GM03348 (cell line): ENCODE measurements around the gene IP6K3.

Source experiments
- DNase-seq: peaks from one replicate; pipeline ENCODE4 v3.0.0; 2012; ENCODE audit warnings: low spot score

Gene IP6K3

GRCh38 chr6:33740794-33741193, 5.9 kb downstream of the IP6K3 start:
- DNase-seq = no peak

DNA sequence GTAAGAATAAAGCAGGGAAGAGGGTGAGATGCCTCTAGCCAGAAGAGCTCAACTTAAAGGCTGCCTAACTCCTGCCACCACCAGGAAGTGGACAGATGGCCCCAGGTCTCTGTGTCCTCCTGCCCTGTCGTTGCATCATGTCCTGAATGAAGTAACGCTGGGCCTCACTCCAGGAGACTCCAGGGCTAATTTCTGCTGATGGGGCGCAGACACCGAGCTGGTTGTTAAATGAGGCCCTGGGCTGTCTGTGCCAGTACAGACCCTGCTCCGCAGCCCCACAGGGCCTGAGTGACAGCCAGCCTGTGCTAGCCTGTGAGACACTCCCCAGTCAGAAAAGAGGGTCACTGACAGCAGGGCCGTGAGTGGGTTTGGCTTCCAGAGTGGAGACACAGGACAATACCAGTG, 6.5 kb downstream of the IP6K3 start:
- no peak for DNase-seq

DNA sequence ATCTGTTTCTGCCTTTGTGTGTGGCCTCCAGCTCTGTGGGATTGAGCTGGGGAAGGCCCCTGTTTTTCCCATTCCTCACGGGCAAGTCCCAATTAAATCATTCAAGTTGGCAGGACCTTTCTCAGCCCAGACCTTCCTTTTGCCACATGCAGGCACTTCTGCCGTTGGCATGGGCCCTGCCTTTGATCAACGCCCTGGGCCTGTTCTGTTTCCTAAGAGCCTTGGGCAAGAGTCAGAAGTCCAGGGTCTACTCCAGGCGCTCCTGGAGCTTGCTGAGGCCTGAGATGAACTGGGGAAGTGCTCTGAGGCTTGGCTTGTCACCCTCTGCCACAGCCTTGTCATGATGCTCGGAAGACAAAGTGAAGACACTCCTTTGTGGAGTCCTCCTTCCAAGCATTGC, 7.1 kb downstream of the IP6K3 start:
- no peak for DNase-seq

- DNase-seq = no peak
These were observed 7.8 kb downstream of the IP6K3 start for GRCh38 chr6:33738879-33739278.

GRCh38 chr6:33738153-33738552, 8.6 kb downstream of the IP6K3 start:
- no peak for DNase-seq

GRCh38 chr6:33737267-33738026, 9.3 kb downstream of the IP6K3 start:
- no peak for DNase-seq

GRCh38 chr6:33735216-33735615, 11.5 kb downstream of the IP6K3 start:
- no peak for DNase-seq

DNA sequence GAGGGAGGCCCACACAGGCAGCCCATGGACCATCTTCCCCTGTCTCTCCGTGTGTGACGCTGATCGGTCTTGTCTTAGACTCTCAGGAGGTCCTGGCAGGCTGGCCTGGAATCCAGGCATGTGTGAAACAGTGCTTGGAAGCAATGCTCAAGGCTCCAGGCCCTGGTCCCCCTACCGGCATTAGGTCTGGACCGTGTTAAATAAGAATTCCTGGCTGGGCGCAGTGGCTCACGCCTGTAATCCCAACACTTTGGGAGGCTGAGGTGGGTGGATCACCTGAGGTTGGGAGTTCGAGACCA, 13.0 kb downstream of the IP6K3 start:
- DNase-seq = no peak

DNA sequence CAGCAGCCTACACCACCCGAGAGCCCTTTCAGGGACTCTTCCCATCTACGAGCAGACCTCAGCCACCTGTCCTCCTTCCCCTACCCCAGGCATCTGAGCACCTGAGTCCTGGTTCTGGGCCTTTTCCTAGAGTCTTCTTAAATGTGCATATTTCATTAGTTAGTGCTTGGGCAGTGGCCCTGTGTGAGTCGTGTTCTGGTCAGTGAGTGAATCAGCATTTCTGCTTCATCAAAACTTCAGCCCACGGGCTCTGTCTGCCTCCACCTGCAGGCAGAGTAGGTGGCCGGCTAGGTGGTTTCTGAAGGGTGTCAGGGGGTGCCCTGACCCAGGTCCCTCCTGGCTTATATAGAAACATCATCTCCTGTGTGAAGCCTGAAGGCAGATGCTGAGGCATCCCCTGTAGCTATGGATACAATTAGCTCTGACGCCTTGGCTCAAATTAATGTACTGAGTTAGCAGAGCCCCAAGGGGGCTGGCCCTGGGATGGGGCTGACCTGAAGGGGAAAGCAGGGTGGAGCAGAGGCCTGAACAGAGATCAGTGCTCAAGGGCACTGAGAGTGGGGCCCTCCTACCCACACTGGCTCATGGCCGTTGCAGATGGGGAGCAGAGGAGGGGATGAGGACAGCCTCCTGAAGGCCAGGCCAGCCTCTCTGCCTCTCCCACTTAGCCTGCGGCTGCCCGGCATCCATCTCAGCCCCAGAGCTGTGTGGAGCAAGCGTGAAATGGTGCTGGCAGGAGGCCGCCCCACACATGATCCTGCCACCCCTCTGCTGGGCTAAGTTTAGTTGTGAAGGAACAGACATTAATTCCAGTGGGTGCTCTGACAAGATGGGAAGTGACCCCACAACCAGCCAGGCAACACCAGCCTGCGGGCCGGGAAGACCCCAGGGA, 13.6 kb downstream of the IP6K3 start:
- DNase-seq = peak; percentile 30

DNA sequence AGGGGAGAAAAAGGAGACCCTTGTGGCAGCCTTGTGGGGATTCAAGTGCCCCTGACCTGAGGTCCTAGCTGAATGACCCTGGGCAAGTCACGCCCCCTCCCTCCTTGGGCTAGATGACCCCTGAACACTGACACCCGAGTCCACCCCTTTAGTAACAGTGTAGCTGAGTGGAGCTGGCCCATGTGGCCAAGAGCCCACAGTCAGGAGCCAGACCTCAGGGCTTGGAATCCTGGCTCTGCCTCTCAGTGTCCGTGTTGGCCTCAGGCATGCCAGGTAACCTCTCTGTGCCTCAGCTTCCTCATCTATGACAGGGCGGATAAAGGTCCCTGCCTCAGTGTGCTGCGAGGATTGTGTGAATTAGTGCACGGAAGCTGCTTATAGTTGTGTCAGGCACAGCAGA, 14.3 kb downstream of the IP6K3 start:
- no peak for DNase-seq

DNA sequence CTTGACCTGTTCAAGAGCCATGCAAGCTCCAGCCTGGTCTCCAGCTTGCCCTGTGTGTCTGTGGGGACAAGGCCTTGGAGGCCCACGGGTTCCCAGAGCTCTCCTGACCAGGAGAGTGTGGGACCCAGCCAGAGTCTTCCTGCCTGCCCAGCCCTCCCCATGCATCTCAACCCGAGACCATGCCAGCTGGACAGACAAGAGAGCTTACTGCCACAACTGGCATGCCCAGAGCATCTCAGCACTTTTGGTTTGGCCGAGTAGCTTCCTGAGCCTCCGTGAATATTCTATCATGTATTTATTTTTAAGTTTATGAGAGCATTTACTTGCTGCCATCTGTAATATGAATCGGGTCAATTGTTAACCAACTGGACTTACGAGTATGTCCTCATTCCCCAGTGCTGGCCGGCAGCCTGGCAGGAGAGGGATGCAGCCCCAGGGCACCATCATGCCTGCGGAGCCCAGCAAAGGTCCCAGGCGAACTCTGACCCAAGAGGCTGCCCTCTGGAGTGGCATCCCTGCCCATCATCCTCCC, 14.9 kb downstream of the IP6K3 start:
- no peak for DNase-seq

DNA sequence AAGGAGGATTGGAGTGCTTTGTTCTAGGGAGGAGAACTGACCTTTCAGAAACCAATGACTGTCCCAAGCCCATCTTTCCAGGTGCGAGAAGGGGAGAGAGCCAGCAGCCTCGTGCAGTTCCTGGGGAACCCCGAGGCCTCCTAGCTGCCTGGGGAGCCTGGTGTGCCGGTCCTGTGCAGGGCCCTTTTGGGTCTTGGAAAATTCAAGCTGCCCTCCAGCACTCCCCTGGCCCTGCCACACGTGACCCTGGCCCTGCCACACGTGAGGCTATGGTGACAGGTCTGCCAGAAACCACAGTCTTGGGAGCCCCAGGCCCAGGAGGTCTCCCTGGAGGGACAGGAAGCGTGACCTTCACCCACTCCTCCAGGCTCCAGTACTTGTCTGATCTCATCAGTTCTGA, 15.7 kb downstream of the IP6K3 start:
- no peak for DNase-seq

- DNase-seq = no peak
These were observed 16.1 kb downstream of the IP6K3 start for GRCh38 chr6:33730611-33731010.

GRCh38 chr6:33729059-33729458, 17.6 kb downstream of the IP6K3 start:
- DNase-seq = no peak

- DNase-seq = no peak
These were observed 18.3 kb downstream of the IP6K3 start for GRCh38 chr6:33728438-33728837.

DNA sequence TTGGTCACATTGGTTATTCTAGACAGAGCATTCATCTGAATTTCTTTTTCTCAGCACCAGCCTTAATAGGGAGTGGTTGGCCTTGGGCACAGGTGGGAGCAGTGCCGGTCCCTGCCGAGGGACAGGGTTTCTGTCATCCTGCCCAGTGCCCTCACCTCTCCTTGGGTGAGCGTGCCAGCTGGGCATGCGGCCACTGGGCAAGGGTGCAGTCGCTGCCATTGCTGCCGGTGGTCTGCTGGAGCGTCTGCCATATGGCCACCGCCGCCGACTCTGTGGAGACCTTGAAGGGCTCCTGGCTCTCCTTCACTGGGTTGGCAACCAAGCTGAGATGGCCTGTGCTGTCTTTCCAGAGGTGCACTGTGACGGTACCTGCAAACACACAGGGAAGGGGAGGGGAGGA, 18.8 kb downstream of the IP6K3 start:
- DNase-seq = no peak

DNA sequence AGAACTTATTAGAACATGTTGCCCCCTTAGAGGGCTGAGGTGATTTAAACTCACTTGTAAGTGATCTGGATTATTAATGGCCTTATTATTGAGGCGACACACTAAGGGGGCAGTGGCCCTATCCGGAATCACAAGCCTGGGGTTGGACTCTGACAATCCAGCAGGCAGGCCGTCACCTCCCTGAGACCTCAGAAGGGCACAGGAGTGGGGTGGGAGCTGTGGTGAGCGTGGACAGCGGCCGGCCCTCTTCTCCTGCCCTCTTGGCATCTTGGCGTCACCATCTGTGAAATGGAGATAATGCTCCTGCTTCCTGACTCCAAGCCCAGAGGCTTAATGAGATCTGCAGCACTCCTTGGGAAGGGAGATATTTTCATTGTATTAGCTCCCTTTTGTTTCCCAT, 19.6 kb downstream of the IP6K3 start:
- no peak for DNase-seq

GRCh38 chr6:33726696-33727095, 20.0 kb downstream of the IP6K3 start:
- no peak for DNase-seq

DNA sequence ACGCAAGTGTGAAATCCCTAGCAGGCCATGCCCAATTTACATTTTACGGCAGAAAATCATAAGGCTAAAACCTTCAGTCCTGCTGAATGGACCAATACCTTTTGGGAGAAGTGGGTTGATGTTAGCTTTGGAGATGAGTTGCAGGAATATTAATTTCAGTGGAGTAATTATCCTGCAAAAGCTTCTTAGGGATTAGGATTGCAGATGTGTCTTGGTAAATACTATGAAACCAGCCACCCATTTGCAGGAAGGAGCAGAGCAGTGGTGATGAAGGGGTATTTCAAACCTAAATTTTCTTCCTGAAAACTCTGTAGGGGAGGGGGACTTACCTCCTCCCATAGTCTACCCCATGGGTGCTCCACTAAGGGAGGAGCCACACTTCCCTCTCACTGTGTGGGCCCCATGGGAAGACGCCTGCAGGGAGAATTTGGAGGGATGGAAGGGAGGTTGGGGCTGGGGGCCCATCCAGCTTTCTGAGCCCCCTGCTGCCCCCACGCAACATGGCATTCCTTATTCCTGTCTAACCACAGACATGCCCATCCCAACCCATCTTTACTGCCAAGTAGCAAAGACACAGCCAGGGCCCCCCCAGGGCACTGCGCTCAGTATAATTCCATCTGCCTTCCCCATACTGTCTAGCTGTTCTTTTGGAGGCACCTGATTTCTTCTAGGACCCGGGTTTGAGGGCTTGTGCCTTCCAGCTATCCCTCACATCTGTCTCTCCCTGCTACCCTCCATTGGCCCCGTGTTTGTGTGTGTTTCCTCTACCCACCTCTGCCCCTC, 20.6 kb downstream of the IP6K3 start:
- DNase-seq = no peak

GRCh38 chr6:33725222-33725621, 21.5 kb downstream of the IP6K3 start:
- DNase-seq = no peak

- no peak for DNase-seq
These were observed 22.3 kb downstream of the IP6K3 start for GRCh38 chr6:33724102-33725023.
